Thyroid gland (tissue), 4 donors: ENCODE data around the gene MISP.

Source experiments
- POLR2A ChIP-seq, 2 donors: fragments of 450-650 bp; IDR thresholded peaks; one replicate each; pipeline ENCODE4 v1.6.1; 2017; ENCODE audit warnings: antibody characterized with exemption in 2 of 2, mild to moderate bottlenecking in 2 of 2, moderate library complexity in 1 of 2
- TF ChIP-seq, protein P1 (sequence below), 6 experiments: fragments of 200-600 bp in 3 of 6; fragments of 450-650 bp in 3 of 6; sonication (generic) in 3 of 6; IDR thresholded peaks; one replicate each; pipeline ENCODE4 v1.5.1; 2016 to 2019; ENCODE audit warnings: antibody characterized with exemption in 6 of 6, mild to moderate bottlenecking in 2 of 6, inconsistent platforms in 1 of 6, moderate library complexity in 1 of 6

DNA sequence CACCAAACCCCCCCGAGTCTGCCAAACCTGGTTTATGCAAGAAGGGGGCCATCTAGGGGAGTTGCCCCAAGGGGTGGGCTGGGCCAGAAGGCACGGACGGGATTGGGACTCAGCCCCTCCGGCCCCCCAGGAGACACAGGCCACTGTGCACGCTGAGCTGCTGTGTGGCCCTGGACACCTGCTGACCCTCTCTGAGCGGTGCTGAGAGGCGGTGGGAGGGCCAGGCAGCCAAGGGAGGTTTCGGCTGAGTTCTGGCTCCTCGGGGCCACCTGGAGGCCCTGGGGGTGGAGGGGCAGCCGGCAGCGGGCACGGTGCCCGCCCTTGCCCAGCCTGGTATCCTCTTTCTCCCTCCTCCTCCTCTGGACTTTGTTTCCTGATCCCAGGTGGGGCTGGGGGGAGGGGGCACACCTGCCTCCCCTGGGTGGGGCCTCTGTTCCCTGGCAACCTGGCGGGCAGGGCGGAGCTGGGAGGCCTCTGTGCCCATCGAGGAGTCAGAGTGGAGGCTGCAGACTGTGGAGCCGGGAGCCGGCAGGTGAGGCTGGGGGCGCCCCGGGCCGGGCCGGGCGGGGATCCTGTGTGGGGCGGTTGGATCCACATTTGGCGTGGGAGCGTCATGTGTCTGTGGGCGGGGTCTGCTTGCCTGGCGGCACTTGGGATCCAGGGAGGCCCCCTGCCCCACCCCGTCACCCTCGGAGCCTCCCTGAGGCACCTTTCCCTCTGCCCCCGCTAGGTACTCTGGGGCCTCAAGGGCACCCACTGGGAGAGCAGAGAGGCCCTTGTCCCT lies at the start of gene MISP:
- TF ChIP-seq, protein P1, sequence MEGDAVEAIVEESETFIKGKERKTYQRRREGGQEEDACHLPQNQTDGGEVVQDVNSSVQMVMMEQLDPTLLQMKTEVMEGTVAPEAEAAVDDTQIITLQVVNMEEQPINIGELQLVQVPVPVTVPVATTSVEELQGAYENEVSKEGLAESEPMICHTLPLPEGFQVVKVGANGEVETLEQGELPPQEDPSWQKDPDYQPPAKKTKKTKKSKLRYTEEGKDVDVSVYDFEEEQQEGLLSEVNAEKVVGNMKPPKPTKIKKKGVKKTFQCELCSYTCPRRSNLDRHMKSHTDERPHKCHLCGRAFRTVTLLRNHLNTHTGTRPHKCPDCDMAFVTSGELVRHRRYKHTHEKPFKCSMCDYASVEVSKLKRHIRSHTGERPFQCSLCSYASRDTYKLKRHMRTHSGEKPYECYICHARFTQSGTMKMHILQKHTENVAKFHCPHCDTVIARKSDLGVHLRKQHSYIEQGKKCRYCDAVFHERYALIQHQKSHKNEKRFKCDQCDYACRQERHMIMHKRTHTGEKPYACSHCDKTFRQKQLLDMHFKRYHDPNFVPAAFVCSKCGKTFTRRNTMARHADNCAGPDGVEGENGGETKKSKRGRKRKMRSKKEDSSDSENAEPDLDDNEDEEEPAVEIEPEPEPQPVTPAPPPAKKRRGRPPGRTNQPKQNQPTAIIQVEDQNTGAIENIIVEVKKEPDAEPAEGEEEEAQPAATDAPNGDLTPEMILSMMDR (IDR thresholded peaks at IDR 0.05) = no peak
- no peak for TF ChIP-seq POLR2A (IDR thresholded peaks at IDR 0.05)
